Vagina (tissue), 2 donors: ENCODE results near the gene PLEKHD1.

Source experiments
- CTCF ChIP-seq, 3 experiments: fragments of 450-650 bp in 2 of 3; fragments of 200-600 bp in 1 of 3; sonication (generic) in 1 of 3; IDR thresholded peaks; one replicate each; pipeline ENCODE4 v1.5.1; 2017 to 2019; ENCODE audit warnings: antibody characterized with exemption in 3 of 3, mild to moderate bottlenecking in 2 of 3, moderate library complexity in 2 of 3
- POLR2AphosphoS5 ChIP-seq, 2 donors: sonication (generic); formaldehyde crosslinking; IDR thresholded peaks; one replicate each; pipeline ENCODE4 v1.9.0; 2017; ENCODE audit warnings: antibody characterized with exemption in 2 of 2, mild to moderate bottlenecking in 2 of 2, low read depth in 1 of 2; ENCODE audit not compliant: insufficient read depth in 1 of 2

- no peak for TF ChIP-seq CTCF (IDR thresholded peaks at IDR 0.05)
- no peak for TF ChIP-seq POLR2AphosphoS5 (IDR thresholded peaks at IDR 0.05; ENCODE audit: insufficient read depth in 1 of 2, low read depth in 1 of 2)
These were observed 74.2 kb downstream of the PLEKHD1 start for GRCh38 chr14:69558774-69559173.
